Measurements from ENCODE around the gene IP6K3. TPM values are rescaled to one million over a fixed set of nuclear protein-coding genes. Genes with fewer than 3 reads are reported as not detected.

IP6K3 gene
- polyA plus RNA-seq, 1 of the 3 experiments (the other 2 are of a cell fraction) = 0.21 TPM

GRCh38 chr6:33746036-33746600 is 587 bp downstream of the IP6K3 start:
- Histone ChIP-seq H3K9me3 (no peaks in the 10 kb centered on the region), H3K79me2 (ENCODE audit: insufficient read depth) (no peaks in the 10 kb centered on the region), H3K4me2 (0 out of 2 replicates have a peak overlapping the region, but pooled peaks have one; percentile 26), H3K4me1 (ENCODE audit: control insufficient read depth in 1 of 2, insufficient read depth in 2 of 2, low read depth in 1 of 2, low read length in 1 of 2) (peaks cover 15 to 24% of the 10 kb centered on the region in 2 experiments; a peak in 3 of 4 replicates), H3K27me3 (ENCODE audit: insufficient read depth) (no peaks in the 10 kb centered on the region), H4K20me1 (ENCODE audit: insufficient read depth) (no peaks in the 10 kb centered on the region), H3K9ac (no peak overlapping the region), H3F3A (replicated peaks; ENCODE audit: insufficient read depth) (no peaks in the 10 kb centered on the region), H3K27ac (ENCODE audit: low read depth in 2 of 2, low read length in 1 of 2) (no peak overlapping the region; a peak in 1 of 4 replicates), H3K4me3 (ENCODE audit: low read depth in 2 of 2, low read length in 1 of 2) (no peak overlapping the region), H2AFZ (ENCODE audit: low read depth) (no peak overlapping the region), H3K36me3 (replicated peaks in 1 of 2; ENCODE audit: control insufficient read depth in 1 of 2, insufficient read depth in 2 of 2, low read length in 1 of 2) (no peaks in the 10 kb centered on the region), H3K9me2 (no peaks in the 10 kb centered on the region)
- CTCF ChIA-PET = interaction anchor here (0.7 to 9.2 kb wide), 18 partner anchors 8 to 417 kb away, joined by 3 to 116 read pairs (median 9); partner anchors contain the start of gene UQCC2
- TF ChIP-seq NRF1 (IDR thresholded peaks at IDR 0.05; ENCODE audit: low read depth, low read length) (no peak), RAD21 (IDR thresholded peaks at IDR 0.05; ENCODE audit: low read length) (no peak), JUND (IDR thresholded peaks at IDR 0.05) (no peak), ELF1 (IDR thresholded peaks at IDR 0.05) (no peak), IRF3 (IDR thresholded peaks at IDR 0.05; ENCODE audit: low read depth, low read length) (no peak), USF2 (IDR thresholded peaks at IDR 0.05; ENCODE audit: borderline replicate concordance, low read depth, low read length) (no peak), EP300 (IDR thresholded peaks at IDR 0.05; ENCODE audit: borderline replicate concordance in 1 of 2, low read depth in 1 of 2, low read length in 1 of 2) (no peak), RCOR1 (IDR thresholded peaks at IDR 0.05; ENCODE audit: low read length) (no peak), RXRA (IDR thresholded peaks at IDR 0.05; ENCODE audit: borderline replicate concordance, low read depth) (no peak), CTCF (IDR thresholded peaks at IDR 0.05) (no peak; the same call in 1 of the 2 replicates), GABPA (IDR thresholded peaks at IDR 0.05; ENCODE audit: low read depth) (no peak), PBX3 (IDR thresholded peaks at IDR 0.05) (no peak)
- POLR2A ChIA-PET = interaction anchor here (1.0 kb wide), 1 partner anchor 35 kb away, joined by 3 read pairs; the partner anchor contains the start of gene UQCC2
- DNase-seq = peak; percentile 63
- 43% methylated on average over 10 of the region's 14 CpGs for WGBS (ENCODE audit: low lambda C conversion rate)

Data from SK-N-SH (cell line).